Iris pigment epithelial cell (primary cell): ENCODE data around the gene FIGNL1.
A peak's percentile ranks its signal among the peaks of the same experiment; 100 is the strongest.
"Not testable (repeated sequence)": the region's sequence is repeated elsewhere in the genome, so short reads cannot be mapped to it uniquely, and the experiment has no call there.

Source experiments
- DNase-seq: peaks from one replicate; pipeline ENCODE4 v3.0.0-alpha.2; 2011; ENCODE audit warnings: low read depth

FIGNL1 gene

DNA sequence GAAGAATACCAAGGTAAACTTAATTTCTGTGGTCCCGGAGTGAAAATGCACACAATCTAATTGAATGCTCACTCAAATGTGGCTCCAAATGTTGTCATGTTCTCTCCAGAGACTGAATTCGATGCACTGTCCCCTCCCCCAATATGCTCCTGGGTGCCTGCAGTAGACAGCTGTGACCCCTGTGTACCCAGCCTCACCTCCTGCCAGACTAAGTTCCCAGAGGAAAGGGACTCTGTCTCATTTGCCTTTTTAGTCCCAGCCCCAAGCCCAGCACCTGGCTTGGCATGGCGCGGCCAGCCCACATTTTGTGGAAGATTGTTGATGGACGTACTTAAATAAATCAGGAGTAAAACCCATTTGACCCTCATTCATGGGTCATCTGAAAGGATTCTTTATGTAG lies 21.8 kb upstream of the FIGNL1 start:
- DNase-seq: no peak

DNA sequence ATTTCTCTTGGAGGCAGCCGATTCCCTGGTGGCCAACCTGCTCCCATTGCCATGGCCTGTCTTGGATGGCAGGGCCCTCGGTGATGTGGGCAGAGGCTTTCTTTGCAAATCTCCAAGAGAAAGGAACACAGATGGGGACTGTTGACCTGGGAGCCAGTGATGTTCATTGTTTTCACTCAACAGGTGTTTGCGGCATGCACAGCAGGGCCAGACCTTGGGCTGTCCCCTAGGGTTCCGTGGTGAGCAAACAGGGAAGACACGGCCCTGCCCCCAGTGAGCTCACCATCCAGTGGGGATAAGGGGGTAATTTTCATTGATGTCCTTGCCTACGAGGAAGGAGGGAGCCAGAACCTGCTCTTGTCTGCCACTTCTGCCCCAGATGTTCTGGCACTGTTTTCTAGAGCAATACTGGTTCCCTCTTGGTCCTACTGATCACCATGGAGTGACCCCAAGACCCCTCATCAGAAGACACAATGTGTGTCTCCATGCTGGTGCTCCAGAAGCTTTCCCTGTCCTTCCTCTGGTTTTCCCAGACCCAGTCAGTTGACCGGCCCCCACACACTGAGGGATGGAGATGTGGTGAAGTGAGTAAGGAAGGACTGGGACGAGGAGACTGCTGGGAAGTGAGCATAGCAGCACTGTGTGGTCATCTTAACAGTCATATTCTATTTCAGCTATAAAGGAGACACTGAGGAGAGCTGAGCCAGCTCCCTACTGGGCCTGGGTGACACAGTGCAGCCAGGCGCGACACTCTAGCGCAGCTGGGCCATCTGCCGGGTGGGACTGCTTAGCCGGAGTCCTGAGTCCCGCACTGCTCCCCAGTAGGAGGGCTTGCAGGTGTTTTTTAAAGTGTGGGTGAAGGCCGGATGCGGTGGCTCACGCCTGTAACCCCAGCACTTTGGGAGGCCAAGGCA lies 20.4 kb upstream of the FIGNL1 start:
- no peak for DNase-seq

DNA sequence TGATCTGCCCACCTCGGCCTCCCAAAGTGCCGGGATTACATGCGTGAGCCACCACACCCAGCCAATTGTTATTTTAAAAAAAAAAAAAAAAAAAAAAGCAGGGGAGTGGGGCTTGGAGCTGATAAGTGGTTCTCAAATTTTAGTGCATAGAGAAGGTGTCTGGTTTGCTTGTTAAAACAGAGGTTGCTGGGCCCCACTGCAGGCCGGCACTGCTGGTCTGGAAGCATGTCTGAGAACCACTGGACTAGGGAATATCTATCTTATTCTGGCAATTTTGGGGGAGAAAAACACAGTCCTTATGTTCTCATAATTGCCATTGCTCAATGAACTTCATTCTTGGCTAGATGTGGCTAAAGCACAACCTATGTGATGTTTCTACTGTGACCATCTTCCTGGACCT lies 19.0 kb upstream of the FIGNL1 start:
- DNase-seq: no peak

DNA sequence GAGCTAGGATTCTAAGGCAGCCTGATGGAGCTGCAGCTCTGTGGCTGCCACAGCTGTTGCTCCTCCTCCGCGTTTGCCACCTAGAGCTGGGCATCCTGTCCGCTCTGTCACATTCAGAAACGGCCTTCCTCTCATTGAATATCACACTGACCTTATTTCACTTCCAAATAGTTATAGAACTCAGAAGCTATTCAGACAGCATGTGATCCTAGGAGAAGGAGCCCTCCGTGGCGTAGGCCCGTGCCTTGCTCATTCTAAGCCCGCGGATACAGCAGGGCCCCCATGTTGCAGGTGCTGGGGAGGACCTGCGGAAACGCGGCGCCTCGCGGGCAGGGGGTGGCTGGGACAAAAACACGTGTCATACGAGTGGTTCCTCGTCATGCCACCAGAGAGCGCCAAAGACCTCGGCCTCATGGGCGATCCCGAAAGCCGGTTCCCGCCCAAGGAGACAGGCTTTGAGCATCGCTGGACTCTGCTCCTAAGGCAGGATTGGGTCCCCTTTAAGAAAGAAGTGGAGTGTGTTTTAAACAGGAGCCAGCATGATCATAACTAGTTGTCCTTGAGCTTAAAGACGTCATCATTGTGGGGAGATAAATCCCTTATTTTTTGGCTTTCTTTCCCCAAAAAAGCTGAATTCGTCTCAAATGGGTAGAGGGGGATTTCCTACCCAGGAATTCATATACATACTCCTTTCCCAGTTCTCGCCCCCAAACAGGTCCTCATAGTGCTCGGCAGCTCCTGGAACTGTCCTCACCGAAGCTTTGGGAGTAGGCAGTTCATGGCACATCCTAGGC lies 17.9 kb upstream of the FIGNL1 start:
- peak; percentile 59 for DNase-seq

DNA sequence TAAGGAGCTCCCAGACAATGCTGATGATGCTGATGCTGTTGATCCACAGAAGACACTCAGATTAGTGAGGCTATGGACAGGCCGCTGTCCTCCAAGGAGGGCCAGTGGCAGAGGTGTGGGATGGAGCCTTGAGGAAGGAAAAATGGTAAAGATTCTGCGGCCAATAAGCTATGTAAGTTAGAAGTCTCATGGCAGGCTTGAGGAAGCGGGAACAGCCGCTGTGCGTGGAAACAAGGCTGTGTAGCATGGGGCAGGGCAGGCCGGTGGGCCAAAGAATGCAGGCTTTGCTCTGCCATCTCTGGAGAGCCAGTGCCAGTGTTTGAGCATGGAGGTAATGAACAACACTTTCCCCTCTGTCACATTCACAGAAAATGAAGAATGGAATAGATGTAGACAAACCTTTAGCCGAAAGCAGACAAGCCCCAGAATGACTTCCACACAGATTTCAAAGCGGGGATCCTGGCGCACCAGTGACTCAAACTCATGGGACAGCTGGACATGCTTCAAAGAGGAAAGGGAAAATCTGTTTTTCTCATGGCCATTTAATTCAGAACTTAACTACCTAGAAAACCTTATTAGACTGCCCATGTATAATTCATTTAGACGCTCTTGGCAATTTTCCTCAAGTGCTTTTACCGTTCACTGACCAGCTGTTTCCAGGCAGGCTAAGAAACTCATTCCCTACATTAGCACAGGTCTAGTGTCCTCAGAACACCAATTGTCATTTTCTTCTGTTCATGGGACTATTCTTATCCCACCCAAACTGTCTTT lies 16.9 kb upstream of the FIGNL1 start:
- DNase-seq: no peak

DNA sequence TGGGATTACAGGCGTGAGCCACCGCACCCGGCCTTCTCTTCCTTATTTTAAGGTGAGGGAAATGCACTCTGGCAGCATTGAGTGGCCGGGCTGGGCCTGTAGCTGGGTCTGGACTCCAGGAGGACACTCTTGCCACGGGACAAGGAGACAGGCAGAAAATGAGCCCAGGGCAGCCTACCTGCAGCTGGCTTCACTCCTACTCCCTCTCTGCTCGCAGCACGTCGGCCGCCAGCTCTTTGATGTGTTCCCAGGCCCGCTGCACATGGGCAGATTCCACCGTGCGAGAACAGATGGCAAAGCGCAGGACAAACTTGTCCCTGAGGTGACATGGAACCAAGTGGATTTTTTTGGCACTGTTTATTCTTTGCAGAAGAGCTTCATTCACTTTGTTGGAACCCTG lies 12.9 kb upstream of the FIGNL1 start:
- DNase-seq: no peak

DNA sequence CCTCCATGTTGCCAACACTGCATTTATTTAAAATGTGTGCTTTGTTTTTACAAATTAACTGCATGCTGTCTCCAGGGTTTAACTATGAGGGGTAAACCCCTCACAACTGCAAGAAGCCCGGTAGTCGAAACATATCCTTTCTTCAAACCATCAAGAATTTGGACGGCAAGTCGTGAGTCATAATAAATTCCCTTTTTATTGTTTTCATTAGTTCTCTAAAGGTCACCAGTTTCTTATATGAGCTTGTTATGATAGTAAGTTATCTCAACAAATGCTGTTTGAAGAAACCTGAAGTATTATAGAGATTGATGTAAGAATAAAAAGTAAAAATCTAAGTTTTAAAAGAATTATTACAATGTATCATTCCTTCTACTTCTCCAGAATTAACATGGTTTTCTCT lies 12.2 kb upstream of the FIGNL1 start:
- peak; percentile 12 for DNase-seq

DNA sequence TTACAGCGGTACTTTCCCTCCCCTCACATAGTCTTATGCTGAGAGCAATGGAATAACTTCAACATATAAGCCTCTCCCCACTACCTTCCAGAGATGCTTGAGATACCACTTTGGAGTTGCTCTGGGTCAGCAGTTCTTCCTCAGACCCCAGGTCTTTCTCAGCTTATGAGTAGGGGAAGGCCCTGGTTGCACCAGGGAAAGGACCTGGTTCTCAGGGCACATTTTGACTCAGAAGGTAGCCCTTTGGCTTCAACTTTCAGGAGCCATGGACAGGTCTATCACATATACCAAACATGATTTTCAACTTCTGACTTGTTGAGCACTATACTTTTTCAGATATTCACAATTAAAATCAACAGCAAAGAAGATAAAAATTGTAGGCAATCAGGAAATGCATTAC lies 11.5 kb upstream of the FIGNL1 start:
- DNase-seq: no peak

DNA sequence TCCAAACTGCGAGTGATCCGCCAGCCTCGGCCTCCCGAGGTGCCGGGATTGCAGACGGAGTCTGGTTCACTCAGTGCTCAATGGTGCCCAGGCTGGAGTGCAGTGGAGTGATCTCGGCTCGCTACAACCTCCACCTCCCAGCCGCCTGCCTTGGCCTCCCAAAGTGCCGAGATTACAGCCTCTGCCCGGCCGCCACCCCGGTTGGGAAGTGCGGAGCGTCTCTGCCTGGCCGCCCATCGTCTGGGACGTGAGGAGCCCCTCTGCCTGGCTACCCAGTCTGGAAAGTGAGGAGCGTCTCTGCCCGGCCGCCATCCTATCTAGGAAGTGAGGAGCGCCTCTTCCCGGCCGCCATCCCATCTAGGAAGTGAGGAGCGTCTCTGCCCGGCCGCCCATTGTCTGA lies 9.0 kb upstream of the FIGNL1 start:
- not testable (repeated sequence) for DNase-seq

DNA sequence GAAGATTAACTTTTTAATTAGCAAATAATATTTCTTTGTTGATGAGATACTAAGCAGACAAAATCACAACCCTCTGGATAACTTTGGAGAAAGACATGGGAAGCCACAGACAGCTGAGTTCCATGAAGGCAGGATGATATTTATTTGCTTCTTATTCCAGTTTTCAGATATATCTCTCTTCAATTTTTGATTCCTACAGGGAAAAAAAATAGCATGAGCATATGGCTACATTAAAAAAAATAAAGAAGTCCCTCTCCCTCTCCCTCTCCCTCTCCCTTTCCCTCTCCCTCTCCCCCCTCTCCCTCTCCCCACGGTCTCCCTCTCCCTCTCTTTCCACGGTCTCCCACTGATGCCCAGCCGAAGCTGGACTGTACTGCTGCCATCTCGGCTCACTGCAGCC lies 8.5 kb upstream of the FIGNL1 start:
- not testable (repeated sequence) for DNase-seq

DNA sequence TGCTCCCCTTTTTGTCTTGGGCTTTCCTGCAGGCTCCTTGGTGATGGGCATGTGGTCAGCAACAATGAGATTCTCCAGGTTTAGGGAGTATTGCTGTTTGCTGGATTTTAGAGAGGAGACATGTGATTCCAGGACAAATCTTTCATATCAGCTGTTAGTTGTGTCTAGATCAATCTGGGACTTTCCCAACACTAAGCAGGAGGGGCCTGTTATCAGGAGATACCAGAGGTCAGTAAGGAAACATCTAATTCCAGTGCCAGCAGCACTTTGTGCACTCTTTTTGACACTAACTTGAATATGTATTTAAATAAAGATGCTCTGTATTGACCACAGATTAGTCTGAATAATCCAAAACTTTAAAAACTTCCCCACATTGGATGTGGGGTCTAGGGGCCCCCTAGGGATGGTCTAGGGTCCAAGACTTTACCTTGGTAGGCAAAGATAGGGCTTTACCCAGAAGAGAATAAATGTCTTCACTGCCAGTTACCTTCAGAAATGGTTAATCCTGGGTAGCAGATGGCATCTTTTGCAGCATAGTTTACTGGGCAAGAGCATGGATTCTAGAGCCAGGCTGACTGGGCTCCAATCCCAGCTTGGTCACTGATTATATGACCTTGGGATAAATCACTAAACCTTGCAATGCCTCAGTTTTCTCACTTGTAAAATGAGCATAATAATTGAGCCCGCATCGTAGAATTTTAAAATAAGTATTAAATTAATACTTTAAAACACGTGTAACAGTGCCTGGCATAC lies 6.4 kb upstream of the FIGNL1 start:
- DNase-seq: no peak

DNA sequence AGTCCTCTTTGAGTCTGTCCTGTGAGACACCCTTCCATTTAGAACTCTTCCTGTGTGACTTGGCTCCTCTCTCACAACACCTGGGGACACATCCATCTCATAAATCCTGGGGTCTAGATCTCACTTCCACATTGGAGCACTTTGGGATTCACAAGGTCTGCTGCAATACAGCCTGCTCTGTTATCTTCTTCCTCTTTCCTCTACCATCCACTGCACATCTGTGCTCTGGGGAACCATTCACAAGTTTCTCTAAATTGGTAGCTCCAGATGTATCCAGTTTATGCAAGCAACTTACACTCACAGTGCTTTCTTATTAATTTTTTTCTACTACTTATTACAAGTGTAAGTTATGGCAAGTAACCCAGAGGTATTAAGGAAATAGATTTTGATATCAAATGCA lies 5.5 kb upstream of the FIGNL1 start:
- no peak for DNase-seq

DNA sequence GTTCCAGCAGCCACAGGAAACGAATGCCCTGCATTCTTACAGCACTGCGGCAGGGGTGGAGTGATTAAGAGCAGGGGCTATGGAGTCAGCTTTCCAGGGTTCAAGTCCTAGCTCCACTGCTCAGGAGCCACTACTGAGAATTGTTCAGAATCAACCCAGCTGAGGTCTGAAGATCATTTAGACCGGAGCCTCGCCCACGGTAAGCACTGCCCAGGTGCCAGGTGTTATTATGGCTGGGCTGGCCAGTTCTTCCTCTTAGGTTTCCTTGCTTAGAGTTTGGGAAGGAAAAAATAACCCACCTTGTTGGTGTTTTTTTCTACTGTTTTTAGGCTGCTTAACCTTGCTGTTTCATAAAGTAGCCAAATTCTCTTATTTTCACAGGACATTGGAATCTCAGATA lies 4.8 kb upstream of the FIGNL1 start:
- no peak for DNase-seq

DNA sequence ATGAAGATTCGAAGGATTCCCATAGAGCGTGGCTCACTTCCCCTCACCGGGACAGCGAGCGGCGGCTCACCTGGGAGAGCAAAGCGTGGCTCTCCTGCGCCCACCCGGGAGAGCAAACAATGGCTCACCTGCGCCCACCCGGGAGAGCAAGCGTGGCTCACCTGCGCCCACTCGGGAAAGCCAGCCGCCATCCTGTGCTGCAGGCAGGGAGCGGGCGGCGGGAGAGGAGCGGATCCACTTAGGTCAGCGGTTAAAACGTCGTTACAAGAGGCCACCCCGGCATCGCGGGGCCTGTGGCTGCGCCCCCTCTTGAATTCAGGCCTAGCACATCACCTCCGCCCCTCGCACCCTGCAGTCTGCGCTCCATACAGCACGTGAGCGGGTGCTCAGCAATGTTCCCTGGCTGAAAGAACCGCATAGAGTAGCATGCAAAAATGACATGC lies 461 bp upstream of the FIGNL1 start:
- DNase-seq: no peak

DNA sequence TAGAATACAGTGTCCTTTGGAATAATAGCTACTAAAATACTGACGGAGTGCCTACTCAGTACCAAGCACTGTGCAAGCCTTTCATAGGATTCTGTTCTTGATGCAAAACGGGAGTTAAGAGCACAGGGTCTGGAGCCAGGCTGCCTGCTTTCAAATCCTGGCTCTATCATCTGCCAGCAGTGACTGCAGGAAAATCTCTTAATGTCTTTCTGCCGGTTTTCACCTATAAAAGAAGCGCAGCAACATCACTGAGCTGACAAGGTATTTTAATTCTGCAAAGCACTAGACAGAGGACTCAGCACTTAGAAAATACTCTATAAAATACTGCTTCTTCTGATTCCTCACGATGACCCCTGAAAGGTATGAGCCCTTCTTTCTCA lies 659 bp downstream of the FIGNL1 start:
- DNase-seq: peak; percentile 9

DNA sequence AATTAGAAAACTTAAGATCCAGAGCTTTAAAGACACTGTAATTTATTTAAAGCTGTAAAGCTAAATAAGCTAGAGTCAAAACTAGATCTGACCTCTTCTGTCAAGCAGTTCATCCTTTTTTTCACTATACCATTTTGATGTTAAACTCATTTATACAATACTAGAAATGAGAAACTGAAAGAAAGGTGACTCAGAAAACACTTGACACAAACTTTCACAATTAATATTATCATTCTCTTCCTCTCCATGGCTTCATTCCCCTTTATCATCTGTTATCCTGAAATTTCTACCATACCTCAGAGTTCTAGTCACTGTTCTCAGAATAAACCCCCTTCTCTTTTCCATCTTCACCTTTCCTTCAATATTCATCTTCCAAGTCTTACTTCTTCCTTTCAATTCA lies 1.3 kb downstream of the FIGNL1 start:
- no peak for DNase-seq

DNA sequence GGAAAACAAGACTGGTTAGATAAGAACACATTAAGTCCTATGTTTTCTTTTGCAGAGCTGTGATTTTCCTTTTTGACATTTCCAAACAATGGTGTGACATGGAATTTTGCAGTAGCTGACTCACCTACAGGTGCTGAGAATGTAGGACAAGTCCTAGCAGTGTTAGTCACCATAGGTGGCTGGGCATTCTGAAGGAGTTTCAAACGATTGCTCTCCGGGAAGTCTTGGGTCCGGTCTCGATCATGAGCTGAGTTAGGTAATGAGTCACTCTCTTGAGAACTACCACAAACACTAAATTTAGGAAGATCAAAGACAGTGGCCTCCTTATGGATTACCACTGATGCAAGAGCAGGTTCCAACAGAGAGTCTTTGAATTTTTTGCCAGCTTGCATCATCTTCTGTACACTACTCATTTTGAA lies 3.6 kb downstream of the FIGNL1 start:
- peak; percentile 91 for DNase-seq

DNA sequence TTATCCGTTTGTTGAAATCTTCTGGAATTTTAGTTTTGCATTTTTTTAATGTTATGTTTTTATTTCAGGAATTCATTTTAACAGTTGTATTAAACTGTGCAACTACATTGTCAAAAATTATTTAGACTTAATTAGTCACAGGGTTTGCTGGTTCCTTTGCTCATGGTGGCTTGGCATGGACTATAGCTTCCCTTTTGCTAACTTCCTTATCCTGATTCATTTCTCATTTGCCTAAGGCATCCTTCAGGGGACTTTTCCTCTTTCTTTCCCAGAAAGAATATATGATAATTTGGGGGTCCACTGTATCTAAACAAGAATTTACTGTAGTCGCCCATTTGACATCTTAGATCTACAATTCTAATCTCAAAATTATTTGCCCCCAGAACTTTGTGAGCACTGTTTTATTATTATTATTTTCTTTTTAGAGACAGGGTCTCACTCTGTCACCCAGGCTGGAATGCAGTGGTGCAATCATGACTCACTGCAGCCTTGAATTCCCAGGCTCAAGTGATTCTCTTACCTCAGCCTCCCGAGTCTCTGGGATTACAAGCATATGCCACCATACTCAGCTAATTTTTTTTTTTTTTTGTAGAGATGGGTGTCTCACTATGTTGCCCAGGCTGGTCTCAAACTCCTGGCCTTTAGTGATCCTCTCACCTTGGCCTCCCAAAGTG lies 13.9 kb downstream of the FIGNL1 start:
- peak; percentile 83 for DNase-seq

DNA sequence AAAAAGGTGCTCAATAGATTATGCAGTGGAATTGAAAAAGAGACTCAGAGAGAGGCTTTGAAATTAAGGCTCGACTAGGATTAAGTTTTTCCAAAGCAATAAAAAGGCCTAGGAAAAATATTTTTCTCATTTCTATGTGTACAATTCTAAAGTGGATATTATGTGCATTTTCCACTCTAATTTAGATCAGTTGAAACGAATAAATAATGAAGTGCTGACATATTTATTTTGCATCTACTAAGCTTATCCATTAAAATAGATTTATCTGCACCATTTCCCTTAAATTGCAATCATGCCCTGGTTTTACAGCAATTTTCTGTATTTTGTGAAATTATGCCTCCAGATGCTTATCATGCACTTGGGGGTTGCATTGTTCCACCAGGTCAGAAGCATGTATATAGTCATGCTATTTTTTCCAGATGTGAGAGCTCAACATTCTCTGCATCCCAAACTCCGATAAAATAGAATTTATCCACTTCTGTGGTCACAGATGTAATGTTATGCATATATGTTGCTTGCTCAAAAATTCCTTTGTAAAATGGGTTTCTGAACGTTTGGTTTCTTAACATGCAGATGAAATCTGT lies 18.3 kb downstream of the FIGNL1 start:
- no peak for DNase-seq

DNA sequence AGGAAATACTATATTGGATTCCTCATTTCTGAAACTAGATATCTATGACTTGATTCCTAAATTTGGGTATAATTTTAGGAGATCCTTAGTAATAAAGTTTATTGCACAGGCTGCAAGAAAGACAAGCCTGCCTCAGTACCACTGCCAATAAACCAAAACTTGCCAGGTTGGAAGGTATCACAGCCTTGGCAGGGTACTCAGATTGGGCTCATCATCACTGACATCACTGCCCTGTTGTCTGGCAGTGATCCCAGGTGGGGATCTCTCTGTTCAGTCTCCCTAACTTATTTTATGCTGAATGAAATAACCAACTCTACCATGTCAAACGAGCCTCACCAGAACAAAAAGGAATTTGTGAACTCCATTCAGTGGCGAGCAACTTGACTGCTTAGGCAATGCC lies 18.8 kb downstream of the FIGNL1 start:
- no peak for DNase-seq

DNA sequence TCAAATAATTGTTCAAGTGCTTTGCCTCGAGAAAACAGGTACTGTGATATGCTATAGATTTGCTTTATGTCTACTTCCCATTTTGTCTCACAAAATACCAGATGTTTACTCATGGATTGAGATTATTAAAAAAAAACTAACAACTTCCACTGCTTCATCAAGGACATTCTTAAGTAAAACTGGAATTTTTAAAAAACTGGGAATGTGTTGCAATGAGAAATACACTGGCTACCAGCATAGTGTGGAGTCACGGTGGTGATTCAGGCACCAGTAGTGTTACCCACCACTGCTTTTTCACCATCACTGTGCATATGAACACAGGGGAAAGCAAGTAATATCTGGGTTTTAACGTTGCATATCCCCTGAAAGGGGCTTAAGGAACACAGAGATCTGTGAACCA lies 21.2 kb downstream of the FIGNL1 start:
- DNase-seq: no peak
